Upper lobe of right lung (tissue), 1 donor: Measurements from ENCODE around the gene DPP6. TPM values are rescaled to one million over a fixed set of nuclear protein-coding genes. Genes with fewer than 3 reads are reported as not detected.

ENCODE experiments used
- ATAC-seq: fragments of 200-7000 bp; cut with Tn5 transposase; one replicate; pipeline ENCODE4 v1.9.1; 2020; ENCODE audit warnings: mild to moderate bottlenecking, moderate library complexity
- DNase-seq: peaks from one replicate; pipeline ENCODE4 v3.0.0-alpha.2; 2020
- H3K27ac ChIP-seq: fragments of 200-600 bp; one replicate; pipeline ENCODE4 v1.8.0; 2022
- H3K27me3 ChIP-seq: fragments of 200-600 bp; one replicate; pipeline ENCODE4 v1.8.0; 2022; ENCODE audit warnings: mild to moderate bottlenecking
- H3K36me3 ChIP-seq: fragments of 200-600 bp; one replicate; pipeline ENCODE4 v1.8.0; 2022
- H3K4me1 ChIP-seq: fragments of 200-600 bp; one replicate; pipeline ENCODE4 v1.8.0; 2022
- H3K4me3 ChIP-seq: fragments of 200-600 bp; one replicate; pipeline ENCODE4 v1.8.0; 2022; ENCODE audit warnings: mild to moderate bottlenecking
- H3K9me3 ChIP-seq: fragments of 200-600 bp; one replicate; pipeline ENCODE4 v1.8.0; 2022
- CTCF ChIP-seq: fragments of 200-600 bp; IDR thresholded peaks from one replicate; pipeline ENCODE4 v1.8.0; 2022; ENCODE audit warnings: antibody characterized with exemption
- intact Hi-C: fragments of 100-400 bp; cut with DNase I; formaldehyde crosslinking; loops from one replicate; pipeline ENCODE4 v1.11.0; 2022
- total RNA-seq: library from RNA; stranded (reverse); fragmentation: NEBNext Ultra II Directional; extraction: Animal tissue kit (Norgen Biotek cat#: 25700); gene quantifications from one replicate; pipeline ENCODE4 v1.2.1, GENCODE V29; 2021
- donor health status: DM: no; HTN: yes; CAD: no; lungs with severe emphysema.

DPP6 gene
- total RNA-seq, 1 donor from 2014 or later, result 1.6 TPM

- H3K4me3 ChIP-seq, result peak overlapping the region; percentile 44
- peak; percentile 93 for TF ChIP-seq CTCF
Measured at GRCh38 chr7:154913638-154914307, 861.6 kb downstream of the DPP6 start.

GRCh38 chr7:154914308-154914995, 862.3 kb downstream of the DPP6 start:
- H3K4me3 ChIP-seq, result peak overlapping the region; percentile 44
- no peak for ATAC-seq
- H3K27me3 ChIP-seq, result peaks cover 20% of the 10 kb centered on the region
- TF ChIP-seq CTCF, result no peak
- H3K36me3 ChIP-seq, result no peaks in the 10 kb centered on the region
- no peak overlapping the region for H3K27ac ChIP-seq
- DNase-seq, result no peak
- intact Hi-C loops, result no loop called here
- H3K9me3 ChIP-seq, result no peaks in the 10 kb centered on the region
- peaks cover 4% of the 10 kb centered on the region for H3K4me1 ChIP-seq

More at GRCh38 chr7:154913638-154914307, 861.6 kb downstream of the DPP6 start:
- peaks cover 4% of the 10 kb centered on the region for H3K4me1 ChIP-seq
- no peaks in the 10 kb centered on the region for H3K9me3 ChIP-seq
- no peaks in the 10 kb centered on the region for H3K36me3 ChIP-seq
- DNase-seq, result peak; percentile 94
- intact Hi-C loops, result no loop called here
- peak; percentile 95 for ATAC-seq
- H3K27ac ChIP-seq, result no peak overlapping the region
- H3K27me3 ChIP-seq, result peaks cover 27% of the 10 kb centered on the region

- peaks cover 4% of the 10 kb centered on the region for H3K4me1 ChIP-seq
- intact Hi-C loops, result no loop called here
Measured at GRCh38 chr7:154914996-154915380, 862.8 kb downstream of the DPP6 start.

GRCh38 chr7:154915600-154915999, 863.4 kb downstream of the DPP6 start:
- DNase-seq (no peak), ATAC-seq (no peak)
- Histone ChIP-seq H3K27me3 (peaks cover 17% of the 10 kb centered on the region), H3K9me3 (no peaks in the 10 kb centered on the region), H3K27ac (no peak overlapping the region), H3K4me1 (peaks cover 4% of the 10 kb centered on the region), H3K36me3 (no peaks in the 10 kb centered on the region), H3K4me3 (no peak overlapping the region)
- no peak for TF ChIP-seq CTCF
- intact Hi-C loops, result no loop called here

More at GRCh38 chr7:154914996-154915380, 862.8 kb downstream of the DPP6 start:
- Histone ChIP-seq H3K9me3 (no peaks in the 10 kb centered on the region), H3K36me3 (no peaks in the 10 kb centered on the region), H3K4me3 (no peak overlapping the region), H3K27me3 (peaks cover 17% of the 10 kb centered on the region), H3K27ac (no peak overlapping the region)
- no peak for TF ChIP-seq CTCF
- DNase-seq (no peak), ATAC-seq (no peak)

- intact Hi-C loops, result no loop called here
- Histone ChIP-seq H3K27me3 (peaks cover 17% of the 10 kb centered on the region), H3K4me3 (no peak overlapping the region), H3K36me3 (no peaks in the 10 kb centered on the region), H3K9me3 (no peaks in the 10 kb centered on the region), H3K4me1 (peaks cover 4% of the 10 kb centered on the region), H3K27ac (no peak overlapping the region)
- no peak for TF ChIP-seq CTCF
- ATAC-seq, result no peak
- DNase-seq, result no peak
Measured at GRCh38 chr7:154916381-154916780, 864.2 kb downstream of the DPP6 start.
